T-helper 2 cell treated with Interferon-gamma antibody and Interleukin-4, amounts not matched to agents 5 μg/mL and 100 μg/mL, for 36 hours (primary cell): ENCODE data around the gene TMEM87B.
"Not testable (repeated sequence)": the region's sequence is repeated elsewhere in the genome, so short reads cannot be mapped to it uniquely, and the experiment has no call there.

Source experiments
- DNase-seq: peaks from one replicate; pipeline ENCODE4 v3.0.0; 2021; ENCODE audit warnings: low spot score
- H3K27ac Mint-ChIP-seq: one replicate; pipeline ENCODE4 v1.8.0; 2021; ENCODE audit warnings: mild to moderate bottlenecking, mixed read lengths
- H3K27me3 Mint-ChIP-seq: one replicate; pipeline ENCODE4 v1.8.0; 2021; ENCODE audit warnings: low read depth, mixed read lengths
- H3K36me3 Mint-ChIP-seq: one replicate; pipeline ENCODE4 v1.8.0; 2021; ENCODE audit warnings: low read depth, mixed read lengths
- H3K4me1 Mint-ChIP-seq: one replicate; pipeline ENCODE4 v1.8.0; 2021; ENCODE audit warnings: low read depth, mixed read lengths
- H3K4me3 Mint-ChIP-seq: one replicate; pipeline ENCODE4 v1.8.0; 2022; ENCODE audit warnings: mild to moderate bottlenecking, moderate library complexity, mixed read lengths
- H3K9me3 Mint-ChIP-seq: one replicate; pipeline ENCODE4 v1.8.0; 2021; ENCODE audit warnings: mixed read lengths

TMEM87B gene

GRCh38 chr2:112065486-112065885, 10.4 kb downstream of the TMEM87B start:
- DNase-seq = no peak
- Mint-ChIP-seq H3K4me3 (no peak overlapping the region), H3K4me1 (peaks cover 31% of the 10 kb centered on the region), H3K27me3 (no peaks in the 10 kb centered on the region), H3K36me3 (peaks cover 76% of the 10 kb centered on the region), H3K9me3 (peaks cover 19% of the 10 kb centered on the region), H3K27ac (no peak overlapping the region)

GRCh38 chr2:112065966-112066365, 10.9 kb downstream of the TMEM87B start:
- H3K27me3 Mint-ChIP-seq = no peaks in the 10 kb centered on the region
- DNase-seq = no peak
- no peak overlapping the region for H3K27ac Mint-ChIP-seq
- H3K36me3 Mint-ChIP-seq = peaks cover 80% of the 10 kb centered on the region
- peaks cover 31% of the 10 kb centered on the region for H3K4me1 Mint-ChIP-seq
- no peak overlapping the region for H3K4me3 Mint-ChIP-seq
- H3K9me3 Mint-ChIP-seq = peaks cover 19% of the 10 kb centered on the region

GRCh38 chr2:112069794-112070193, 14.7 kb downstream of the TMEM87B start:
- DNase-seq, H3K4me3 Mint-ChIP-seq, H3K27me3 Mint-ChIP-seq, H3K27ac Mint-ChIP-seq: not testable (repeated sequence)
- H3K4me1 Mint-ChIP-seq = peaks cover 20% of the 10 kb centered on the region
- peaks cover 34% of the 10 kb centered on the region for H3K9me3 Mint-ChIP-seq
- H3K36me3 Mint-ChIP-seq = peaks cover 82% of the 10 kb centered on the region

- H3K4me3 Mint-ChIP-seq = no peak overlapping the region
- no peak overlapping the region for H3K27ac Mint-ChIP-seq
- peaks cover 15% of the 10 kb centered on the region for H3K4me1 Mint-ChIP-seq
- no peaks in the 10 kb centered on the region for H3K27me3 Mint-ChIP-seq
- DNase-seq = no peak
- H3K36me3 Mint-ChIP-seq = peaks cover 68% of the 10 kb centered on the region
- H3K9me3 Mint-ChIP-seq = peaks cover 34% of the 10 kb centered on the region
Observed at GRCh38 chr2:112073875-112074274, 18.8 kb downstream of the TMEM87B start.

GRCh38 chr2:112074506-112074905, 19.4 kb downstream of the TMEM87B start:
- Mint-ChIP-seq H3K4me1 (peaks cover 15% of the 10 kb centered on the region), H3K4me3 (no peak overlapping the region), H3K27me3 (no peaks in the 10 kb centered on the region), H3K27ac (no peak overlapping the region), H3K36me3 (peaks cover 67% of the 10 kb centered on the region), H3K9me3 (peaks cover 29% of the 10 kb centered on the region)
- DNase-seq = no peak

- no peak for DNase-seq
- H3K27me3 Mint-ChIP-seq = no peaks in the 10 kb centered on the region
- no peak overlapping the region for H3K27ac Mint-ChIP-seq
- no peak overlapping the region for H3K4me3 Mint-ChIP-seq
- H3K36me3 Mint-ChIP-seq = peaks cover 58% of the 10 kb centered on the region
- H3K4me1 Mint-ChIP-seq = peaks cover 15% of the 10 kb centered on the region
- peaks cover 22% of the 10 kb centered on the region for H3K9me3 Mint-ChIP-seq
Observed at GRCh38 chr2:112075490-112076260, 20.6 kb downstream of the TMEM87B start.

- Mint-ChIP-seq H3K36me3 (peaks cover 62% of the 10 kb centered on the region), H3K27me3 (no peaks in the 10 kb centered on the region)
Observed at GRCh38 chr2:112077814-112078213, 22.7 kb downstream of the TMEM87B start.

GRCh38 chr2:112081262-112081661, 26.2 kb downstream of the TMEM87B start:
- peaks cover 3% of the 10 kb centered on the region for H3K4me1 Mint-ChIP-seq
- H3K36me3 Mint-ChIP-seq = peaks cover 60% of the 10 kb centered on the region
- no peak overlapping the region for H3K4me3 Mint-ChIP-seq
- no peak for DNase-seq
- no peaks in the 10 kb centered on the region for H3K9me3 Mint-ChIP-seq
- H3K27me3 Mint-ChIP-seq = no peaks in the 10 kb centered on the region
- no peak overlapping the region for H3K27ac Mint-ChIP-seq

More at GRCh38 chr2:112077814-112078213, 22.7 kb downstream of the TMEM87B start:
- DNase-seq = no peak
- no peak overlapping the region for H3K27ac Mint-ChIP-seq
- H3K4me1 Mint-ChIP-seq = peaks cover 11% of the 10 kb centered on the region
- H3K4me3 Mint-ChIP-seq = no peak overlapping the region
- peaks cover 12% of the 10 kb centered on the region for H3K9me3 Mint-ChIP-seq

GRCh38 chr2:112084689-112085374, 29.8 kb downstream of the TMEM87B start:
- H3K4me1 Mint-ChIP-seq = peaks cover 3% of the 10 kb centered on the region
- H3K9me3 Mint-ChIP-seq = no peaks in the 10 kb centered on the region
- DNase-seq = no peak
- peaks cover 74% of the 10 kb centered on the region for H3K36me3 Mint-ChIP-seq
- H3K4me3 Mint-ChIP-seq = no peak overlapping the region
- H3K27me3 Mint-ChIP-seq = no peaks in the 10 kb centered on the region
- no peak overlapping the region for H3K27ac Mint-ChIP-seq

GRCh38 chr2:112085375-112085730, 30.3 kb downstream of the TMEM87B start:
- Mint-ChIP-seq H3K4me3 (no peak overlapping the region), H3K27ac (no peak overlapping the region), H3K4me1 (peaks cover 3% of the 10 kb centered on the region), H3K36me3 (peaks cover 79% of the 10 kb centered on the region), H3K9me3 (no peaks in the 10 kb centered on the region), H3K27me3 (no peaks in the 10 kb centered on the region)
- DNase-seq = no peak

GRCh38 chr2:112085916-112086669, 31.0 kb downstream of the TMEM87B start:
- DNase-seq = no peak
- Mint-ChIP-seq H3K9me3 (no peaks in the 10 kb centered on the region), H3K36me3 (peaks cover 78% of the 10 kb centered on the region), H3K4me3 (no peak overlapping the region), H3K27ac (no peak overlapping the region), H3K27me3 (no peaks in the 10 kb centered on the region), H3K4me1 (peaks cover 3% of the 10 kb centered on the region)

GRCh38 chr2:112087346-112088020, 32.4 kb downstream of the TMEM87B start:
- Mint-ChIP-seq H3K36me3 (peaks cover 74% of the 10 kb centered on the region), H3K4me3 (no peak overlapping the region), H3K27ac (no peak overlapping the region), H3K4me1 (peaks cover 9% of the 10 kb centered on the region), H3K9me3 (no peaks in the 10 kb centered on the region), H3K27me3 (no peaks in the 10 kb centered on the region)
- no peak for DNase-seq

- no peaks in the 10 kb centered on the region for H3K9me3 Mint-ChIP-seq
- H3K36me3 Mint-ChIP-seq = peaks cover 66% of the 10 kb centered on the region
Observed at GRCh38 chr2:112089375-112089774, 34.3 kb downstream of the TMEM87B start.

More at GRCh38 chr2:112089375-112089774, 34.3 kb downstream of the TMEM87B start:
- Mint-ChIP-seq H3K27ac (no peak overlapping the region), H3K4me3 (no peak overlapping the region), H3K4me1 (peaks cover 13% of the 10 kb centered on the region), H3K27me3 (no peaks in the 10 kb centered on the region)
- no peak for DNase-seq
